SK-N-SH treated with all-trans-retinoic acid at 6 μM for 48 hours (cell line): ENCODE measurements around the gene CCN5.

Experiments used
- CSDC2 ChIP-seq: fragments of 250-450 bp; sonication (Bioruptor Pico); IDR thresholded peaks from 2 replicates; pipeline ENCODE4 v1.5.0; 2020; ENCODE audit warnings: mild to moderate bottlenecking, moderate library complexity
- ESRRG ChIP-seq: fragments of 250-450 bp; sonication (Bioruptor Pico); IDR thresholded peaks from 2 replicates; pipeline ENCODE4 v1.6.1; 2021; ENCODE audit warnings: mild to moderate bottlenecking
- GLIS3 ChIP-seq: fragments of 250-450 bp; sonication (Bioruptor Pico); IDR thresholded peaks from 2 replicates; pipeline ENCODE4 v1.5.0; 2020; ENCODE audit warnings: mild to moderate bottlenecking, moderate library complexity
- ISL1 ChIP-seq: fragments of 250-450 bp; sonication (Bioruptor Pico); IDR thresholded peaks from 2 replicates; pipeline ENCODE4 v2.1.2; 2022; ENCODE audit warnings: mild to moderate bottlenecking, moderate library complexity
- OSR1 ChIP-seq: fragments of 250-450 bp; sonication (Bioruptor Pico); IDR thresholded peaks from 2 replicates; pipeline ENCODE4 v1.8.0; 2022; ENCODE audit warnings: moderate library complexity, mild to moderate bottlenecking, inconsistent platforms
- PPARA ChIP-seq: fragments of 250-450 bp; sonication (Bioruptor Pico); IDR thresholded peaks from 2 replicates; pipeline ENCODE4 v1.5.0; 2020; ENCODE audit warnings: mild to moderate bottlenecking, borderline replicate concordance
- RARB ChIP-seq: fragments of 250-450 bp; sonication (Bioruptor Pico); IDR thresholded peaks from 2 replicates; pipeline ENCODE4 v1.8.0; 2021; ENCODE audit warnings: mild to moderate bottlenecking, moderate library complexity
- TF ChIP-seq, protein P1 (sequence below): fragments of 250-450 bp; sonication (Bioruptor Pico); IDR thresholded peaks from 2 replicates; pipeline ENCODE4 v1.5.0; 2020; ENCODE audit warnings: mild to moderate bottlenecking, moderate library complexity
- TF ChIP-seq, protein P2 (sequence below): fragments of 250-450 bp; sonication (Bioruptor Pico); IDR thresholded peaks from 2 replicates; pipeline ENCODE4 v1.8.0; 2020; ENCODE audit warnings: mild to moderate bottlenecking, moderate library complexity, borderline replicate concordance
- TF ChIP-seq, protein P3 (sequence below): fragments of 250-450 bp; sonication (Bioruptor Pico); IDR thresholded peaks from 2 replicates; pipeline ENCODE4 v1.5.1; 2020; ENCODE audit warnings: low read depth, mild to moderate bottlenecking, moderate library complexity
- TF ChIP-seq, protein P4 (sequence below): fragments of 250-450 bp; sonication (Bioruptor Pico); IDR thresholded peaks from 2 replicates; pipeline ENCODE4 v1.8.0; 2021; ENCODE audit warnings: low read depth, mild to moderate bottlenecking, moderate library complexity, borderline replicate concordance

DNA sequence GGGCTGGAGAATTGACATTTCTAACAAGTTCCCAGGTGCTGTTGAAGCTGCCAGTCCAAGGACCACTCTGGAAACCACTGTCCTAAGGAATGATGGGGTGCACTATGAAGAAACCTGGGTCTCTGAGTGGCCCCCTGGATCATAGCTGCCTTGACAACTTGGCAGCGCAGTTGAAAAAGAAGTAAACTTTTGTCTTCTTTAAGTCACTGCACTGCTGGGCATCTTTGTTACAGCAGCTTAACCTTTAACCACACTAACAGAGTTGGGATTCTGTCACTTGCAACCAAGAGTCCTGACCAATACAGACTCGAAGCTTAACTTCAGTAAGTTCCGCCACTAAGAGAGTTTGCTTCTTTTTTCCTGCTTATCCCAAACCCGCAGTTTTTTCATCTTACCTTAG is 21.9 kb downstream of the CCN5 start:
- TF ChIP-seq, protein P1, sequence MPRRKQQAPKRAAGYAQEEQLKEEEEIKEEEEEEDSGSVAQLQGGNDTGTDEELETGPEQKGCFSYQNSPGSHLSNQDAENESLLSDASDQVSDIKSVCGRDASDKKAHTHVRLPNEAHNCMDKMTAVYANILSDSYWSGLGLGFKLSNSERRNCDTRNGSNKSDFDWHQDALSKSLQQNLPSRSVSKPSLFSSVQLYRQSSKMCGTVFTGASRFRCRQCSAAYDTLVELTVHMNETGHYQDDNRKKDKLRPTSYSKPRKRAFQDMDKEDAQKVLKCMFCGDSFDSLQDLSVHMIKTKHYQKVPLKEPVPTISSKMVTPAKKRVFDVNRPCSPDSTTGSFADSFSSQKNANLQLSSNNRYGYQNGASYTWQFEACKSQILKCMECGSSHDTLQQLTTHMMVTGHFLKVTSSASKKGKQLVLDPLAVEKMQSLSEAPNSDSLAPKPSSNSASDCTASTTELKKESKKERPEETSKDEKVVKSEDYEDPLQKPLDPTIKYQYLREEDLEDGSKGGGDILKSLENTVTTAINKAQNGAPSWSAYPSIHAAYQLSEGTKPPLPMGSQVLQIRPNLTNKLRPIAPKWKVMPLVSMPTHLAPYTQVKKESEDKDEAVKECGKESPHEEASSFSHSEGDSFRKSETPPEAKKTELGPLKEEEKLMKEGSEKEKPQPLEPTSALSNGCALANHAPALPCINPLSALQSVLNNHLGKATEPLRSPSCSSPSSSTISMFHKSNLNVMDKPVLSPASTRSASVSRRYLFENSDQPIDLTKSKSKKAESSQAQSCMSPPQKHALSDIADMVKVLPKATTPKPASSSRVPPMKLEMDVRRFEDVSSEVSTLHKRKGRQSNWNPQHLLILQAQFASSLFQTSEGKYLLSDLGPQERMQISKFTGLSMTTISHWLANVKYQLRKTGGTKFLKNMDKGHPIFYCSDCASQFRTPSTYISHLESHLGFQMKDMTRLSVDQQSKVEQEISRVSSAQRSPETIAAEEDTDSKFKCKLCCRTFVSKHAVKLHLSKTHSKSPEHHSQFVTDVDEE (CRISPR knock-in tag) = no peak
- TF ChIP-seq, protein P2, sequence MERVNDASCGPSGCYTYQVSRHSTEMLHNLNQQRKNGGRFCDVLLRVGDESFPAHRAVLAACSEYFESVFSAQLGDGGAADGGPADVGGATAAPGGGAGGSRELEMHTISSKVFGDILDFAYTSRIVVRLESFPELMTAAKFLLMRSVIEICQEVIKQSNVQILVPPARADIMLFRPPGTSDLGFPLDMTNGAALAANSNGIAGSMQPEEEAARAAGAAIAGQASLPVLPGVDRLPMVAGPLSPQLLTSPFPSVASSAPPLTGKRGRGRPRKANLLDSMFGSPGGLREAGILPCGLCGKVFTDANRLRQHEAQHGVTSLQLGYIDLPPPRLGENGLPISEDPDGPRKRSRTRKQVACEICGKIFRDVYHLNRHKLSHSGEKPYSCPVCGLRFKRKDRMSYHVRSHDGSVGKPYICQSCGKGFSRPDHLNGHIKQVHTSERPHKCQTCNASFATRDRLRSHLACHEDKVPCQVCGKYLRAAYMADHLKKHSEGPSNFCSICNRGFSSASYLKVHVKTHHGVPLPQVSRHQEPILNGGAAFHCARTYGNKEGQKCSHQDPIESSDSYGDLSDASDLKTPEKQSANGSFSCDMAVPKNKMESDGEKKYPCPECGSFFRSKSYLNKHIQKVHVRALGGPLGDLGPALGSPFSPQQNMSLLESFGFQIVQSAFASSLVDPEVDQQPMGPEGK (CRISPR knock-in tag) = no peak
- TF ChIP-seq, protein P3, sequence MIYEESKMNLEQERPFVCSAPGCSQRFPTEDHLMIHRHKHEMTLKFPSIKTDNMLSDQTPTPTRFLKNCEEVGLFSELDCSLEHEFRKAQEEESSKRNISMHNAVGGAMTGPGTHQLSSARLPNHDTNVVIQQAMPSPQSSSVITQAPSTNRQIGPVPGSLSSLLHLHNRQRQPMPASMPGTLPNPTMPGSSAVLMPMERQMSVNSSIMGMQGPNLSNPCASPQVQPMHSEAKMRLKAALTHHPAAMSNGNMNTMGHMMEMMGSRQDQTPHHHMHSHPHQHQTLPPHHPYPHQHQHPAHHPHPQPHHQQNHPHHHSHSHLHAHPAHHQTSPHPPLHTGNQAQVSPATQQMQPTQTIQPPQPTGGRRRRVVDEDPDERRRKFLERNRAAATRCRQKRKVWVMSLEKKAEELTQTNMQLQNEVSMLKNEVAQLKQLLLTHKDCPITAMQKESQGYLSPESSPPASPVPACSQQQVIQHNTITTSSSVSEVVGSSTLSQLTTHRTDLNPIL (CRISPR knock-in tag) = no peak
- TF ChIP-seq OSR1 (no peak), RARB (CRISPR knock-in tag) (no peak), ISL1 (CRISPR knock-in tag) (no peak), CSDC2 (CRISPR knock-in tag) (no peak), GLIS3 (CRISPR knock-in tag) (no peak), PPARA (CRISPR knock-in tag) (no peak), ESRRG (CRISPR knock-in tag) (no peak)
- TF ChIP-seq, protein P4, sequence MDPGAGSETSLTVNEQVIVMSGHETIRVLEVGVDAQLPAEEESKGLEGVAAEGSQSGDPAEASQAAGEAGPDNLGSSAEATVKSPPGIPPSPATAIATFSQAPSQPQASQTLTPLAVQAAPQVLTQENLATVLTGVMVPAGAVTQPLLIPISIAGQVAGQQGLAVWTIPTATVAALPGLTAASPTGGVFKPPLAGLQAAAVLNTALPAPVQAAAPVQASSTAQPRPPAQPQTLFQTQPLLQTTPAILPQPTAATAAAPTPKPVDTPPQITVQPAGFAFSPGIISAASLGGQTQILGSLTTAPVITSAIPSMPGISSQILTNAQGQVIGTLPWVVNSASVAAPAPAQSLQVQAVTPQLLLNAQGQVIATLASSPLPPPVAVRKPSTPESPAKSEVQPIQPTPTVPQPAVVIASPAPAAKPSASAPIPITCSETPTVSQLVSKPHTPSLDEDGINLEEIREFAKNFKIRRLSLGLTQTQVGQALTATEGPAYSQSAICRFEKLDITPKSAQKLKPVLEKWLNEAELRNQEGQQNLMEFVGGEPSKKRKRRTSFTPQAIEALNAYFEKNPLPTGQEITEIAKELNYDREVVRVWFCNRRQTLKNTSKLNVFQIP (CRISPR knock-in tag) = no peak
